HL-60 (cell line): ENCODE measurements around the gene ATAD2B.

ENCODE experiments used
- CTCF ChIP-seq: IDR thresholded peaks from one replicate; pipeline ENCODE4 v1.5.1; 2011; ENCODE audit warnings: low read length, control low read depth, inconsistent platforms; ENCODE audit not compliant: insufficient read depth
- GABPA ChIP-seq: IDR thresholded peaks from 2 replicates; pipeline ENCODE4 v1.6.1; 2012; ENCODE audit warnings: low read depth
- POLR2AphosphoS5 ChIP-seq: IDR thresholded peaks from 2 replicates; pipeline ENCODE4 v1.6.1; 2012; ENCODE audit warnings: low read depth
- SPI1 ChIP-seq: IDR thresholded peaks from 2 replicates; pipeline ENCODE4 v1.6.1; 2012; ENCODE audit warnings: low read depth, mild to moderate bottlenecking, borderline replicate concordance

DNA sequence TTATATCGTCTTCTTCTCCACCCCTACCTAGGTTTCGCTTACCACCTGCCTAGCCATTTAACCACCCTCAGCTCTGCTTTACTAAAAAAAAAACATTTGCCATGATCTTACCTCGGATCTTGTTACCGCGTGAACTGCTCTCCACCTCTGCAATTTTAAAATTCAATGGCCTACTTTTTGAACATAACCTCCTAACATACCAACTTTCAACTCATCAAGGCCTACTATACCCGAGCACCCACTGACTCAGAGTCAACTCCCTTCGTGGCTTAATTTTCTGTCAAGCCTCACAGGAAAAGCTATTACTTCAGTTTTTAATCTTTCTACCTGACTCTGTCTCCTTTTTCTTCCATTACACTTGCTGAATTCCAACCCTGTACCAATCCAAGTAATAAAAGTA is 55.7 kb downstream of the ATAD2B start:
- TF ChIP-seq CTCF: no peak
- TF ChIP-seq POLR2AphosphoS5: no peak
- TF ChIP-seq SPI1: no peak
- no peak for TF ChIP-seq GABPA
